ENCODE data around the gene PLA2G4E. TPM values are rescaled to one million over a fixed set of nuclear protein-coding genes. Genes with fewer than 3 reads are reported as not detected.

Gene PLA2G4E
- total RNA-seq, 1 experiment from 2014 or later = not detected

GRCh38 chr15:42068601-42069000 is 47.8 kb upstream of the PLA2G4E start:
- ChIA-PET RAD21 (ENCODE audit: low non-redundant PET in 1 of 2, low total read pairs in 2 of 2, uncharacterized antibody in 2 of 2, unreplicated experiment in 2 of 2) (no interaction called here), CTCF (interaction anchor here (1.4 kb wide), 1 partner anchor 10 kb away, joined by 3 read pairs; no protein-coding TSS in a partner anchor), POLR2A (no interaction called here)
- Histone ChIP-seq H3K9me3 (ENCODE audit: control insufficient read depth in 1 of 2, insufficient read depth in 1 of 2, low read depth in 1 of 2, low read length in 2 of 2) (no peaks in the 10 kb centered on the region), H3K36me3 (ENCODE audit: control insufficient read depth in 1 of 2, insufficient read depth in 2 of 2, low read length in 2 of 2) (no peaks in the 10 kb centered on the region), H3K27me3 (ENCODE audit: insufficient read depth, low read length) (no peaks in the 10 kb centered on the region), H3K79me2 (ENCODE audit: insufficient read depth, low read length) (no peaks in the 10 kb centered on the region), H3K4me1 (ENCODE audit: control insufficient read depth in 1 of 2, insufficient read depth in 2 of 2, low read length in 2 of 2) (peaks cover 0 to 9% of the 10 kb centered on the region in 2 experiments; a peak in 2 of 4 replicates), H3K9ac (ENCODE audit: low read length) (no peak overlapping the region), H4K20me1 (ENCODE audit: insufficient read depth) (no peaks in the 10 kb centered on the region), H3K9me2 (ENCODE audit: insufficient read depth) (no peaks in the 10 kb centered on the region), H3K4me2 (ENCODE audit: low read length) (no peak overlapping the region), H3K4me3 (replicated peaks in 1 of 2; ENCODE audit: low read depth in 1 of 2, low read length in 2 of 2) (no peak overlapping the region), H2AFZ (ENCODE audit: low read depth, low read length, poor library complexity, severe bottlenecking) (no peak overlapping the region), H3K27ac (ENCODE audit: low read depth, low read length) (no peak overlapping the region)
- TF ChIP-seq RAD21 (IDR thresholded peaks at IDR 0.05; ENCODE audit: low read depth) = no peak
- TF ChIP-seq, protein P1, sequence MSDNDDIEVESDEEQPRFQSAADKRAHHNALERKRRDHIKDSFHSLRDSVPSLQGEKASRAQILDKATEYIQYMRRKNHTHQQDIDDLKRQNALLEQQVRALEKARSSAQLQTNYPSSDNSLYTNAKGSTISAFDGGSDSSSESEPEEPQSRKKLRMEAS (IDR thresholded peaks at IDR 0.05) = no peak
- no peak for TF ChIP-seq FOSL1 (IDR thresholded peaks at IDR 0.05; ENCODE audit: low read depth)
- TF ChIP-seq EZH2phosphoT487 (IDR thresholded peaks at IDR 0.05; ENCODE audit: borderline replicate concordance) = no peak
- TF ChIP-seq TCF7L2 (IDR thresholded peaks at IDR 0.05; ENCODE audit: borderline replicate concordance, extremely low read depth, insufficient read depth, insufficient read length) = no peak
- no peak for TF ChIP-seq YY1 (IDR thresholded peaks at IDR 0.05; ENCODE audit: extremely low read depth, insufficient replicate concordance, low read depth, low read length)
- no peak for TF ChIP-seq ATF3 (IDR thresholded peaks at IDR 0.05)
- BruUV-seq (replicated peaks) = no TSS peak
- DNase-seq (ENCODE audit: low read depth, low spot score) (no peak), ATAC-seq (no peak)
- intact Hi-C loops (cut with micrococcal nuclease) = loop anchor here (5.0 kb wide), 1 partner anchor 319 kb away; no protein-coding TSS in a partner anchor

DNA sequence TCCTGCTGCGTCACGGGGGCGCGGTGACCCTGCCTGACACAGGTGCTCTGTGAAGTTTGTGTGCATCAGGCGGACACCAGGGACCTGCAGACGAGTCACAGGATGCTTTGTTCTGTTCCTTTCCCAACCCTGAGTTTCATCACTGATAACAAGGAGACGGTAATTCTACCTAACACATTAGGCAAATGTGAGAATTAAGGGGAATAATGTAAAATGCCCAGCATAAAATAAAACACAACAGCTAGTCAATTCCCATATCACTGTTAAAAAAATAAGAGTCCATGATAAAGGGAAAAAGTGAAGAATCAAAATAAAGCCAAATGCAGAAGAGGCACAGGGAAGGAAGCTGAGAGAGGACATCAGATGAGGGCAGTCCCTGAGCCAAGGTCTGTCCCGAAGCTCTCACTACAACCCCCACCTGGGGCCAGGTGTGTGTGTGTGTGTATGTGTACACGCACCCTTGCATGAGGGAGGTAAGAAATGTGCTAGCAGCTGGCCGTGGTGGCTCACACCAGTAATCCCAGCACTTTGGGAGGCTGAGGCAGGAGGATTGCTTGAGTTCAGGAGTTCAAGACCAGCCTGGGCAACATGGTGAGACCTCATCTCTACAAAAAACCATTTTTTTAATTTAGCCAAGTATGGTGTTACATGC is 46.0 kb upstream of the PLA2G4E start:
- POLR2A ChIA-PET = no interaction called here
- Histone ChIP-seq H3K36me3 (ENCODE audit: control insufficient read depth in 1 of 2, insufficient read depth in 2 of 2, low read length in 2 of 2) (no peaks in the 10 kb centered on the region), H3K9me3 (ENCODE audit: control insufficient read depth in 1 of 2, insufficient read depth in 1 of 2, low read depth in 1 of 2, low read length in 2 of 2) (no peaks in the 10 kb centered on the region), H3K27me3 (ENCODE audit: insufficient read depth, low read length) (no peaks in the 10 kb centered on the region), H3K9me2 (ENCODE audit: insufficient read depth) (no peaks in the 10 kb centered on the region), H3K4me2 (ENCODE audit: low read length) (peak overlapping the region; percentile 41), H3K27ac (ENCODE audit: low read depth, low read length) (no peak overlapping the region), H2AFZ (ENCODE audit: low read depth, low read length, poor library complexity, severe bottlenecking) (peak overlapping the region; percentile 87), H3K9ac (ENCODE audit: low read length) (no peak overlapping the region), H4K20me1 (ENCODE audit: insufficient read depth) (no peaks in the 10 kb centered on the region), H3K4me3 (replicated peaks in 1 of 2; ENCODE audit: low read depth in 1 of 2, low read length in 2 of 2) (no peak overlapping the region), H3K79me2 (ENCODE audit: insufficient read depth, low read length) (no peaks in the 10 kb centered on the region), H3K4me1 (ENCODE audit: control insufficient read depth in 1 of 2, insufficient read depth in 2 of 2, low read length in 2 of 2) (peaks cover 0 to 9% of the 10 kb centered on the region in 2 experiments; a peak in 2 of 4 replicates)
- no peak for DNase-seq (ENCODE audit: low read depth, low spot score)
- intact Hi-C loops (cut with micrococcal nuclease) = loop anchor here (1.0 to 5.0 kb wide), 4 partner anchors 67 to 583 kb away; no protein-coding TSS in a partner anchor
- TF ChIP-seq ZFX (IDR thresholded peaks at IDR 0.05) (no peak), ELF1 (IDR thresholded peaks at IDR 0.05; ENCODE audit: borderline replicate concordance, low read depth) (no peak), CBX3 (IDR thresholded peaks at IDR 0.05; ENCODE audit: low read depth) (no peak), TCF7L2 (IDR thresholded peaks at IDR 0.05; ENCODE audit: borderline replicate concordance, extremely low read depth, insufficient read depth, insufficient read length) (no peak), POLR2AphosphoS5 (IDR thresholded peaks at IDR 0.05; ENCODE audit: low read depth, low read length) (no peak)
- BruUV-seq (replicated peaks) = no TSS peak
- no peak for ATAC-seq
- CTCF ChIA-PET = interaction anchor here (1.0 to 1.6 kb wide), 6 partner anchors 12 to 318 kb away, joined by 3 to 7 read pairs (median 3); no protein-coding TSS in a partner anchor
- RAD21 ChIA-PET (ENCODE audit: low non-redundant PET in 1 of 2, low total read pairs in 2 of 2, uncharacterized antibody in 2 of 2, unreplicated experiment in 2 of 2) = no interaction called here

Data from HCT116 (cell line).